Skin epidermis (tissue), 12 donors: ENCODE data around the gene SERINC5.
A peak's percentile ranks its signal among the peaks of the same experiment; 100 is the strongest.
"Not testable (repeated sequence)": the region's sequence is repeated elsewhere in the genome, so short reads cannot be mapped to it uniquely, and the experiment has no call there.

Experiments used
- H3K27ac ChIP-seq, 21 experiments: fragments of 200-600 bp; sonication (generic) in 11 of 21; one replicate each; pipeline ENCODE4 v1.5.0; 2020; ENCODE audit warnings: mild to moderate bottlenecking in 3 of 21, inconsistent platforms in 2 of 21, moderate library complexity in 2 of 21
- H3K4me3 ChIP-seq, 7 experiments: fragments of 200-600 bp; sonication (generic) in 2 of 7; one replicate each; pipeline ENCODE4 v1.5.0; 2020; ENCODE audit warnings: inconsistent platforms in 2 of 7, mild to moderate bottlenecking in 2 of 7, moderate library complexity in 1 of 7

Gene SERINC5

GRCh38 chr5:80255811-80256712 lies at the start of gene SERINC5:
Gene SERINC5 (minus strand): TSS chr5:80256048. CDS start chr5:80255922, 126 bp downstream.
- peak within 1 kb of the TSS; percentile 54 to 96 (median 79) for H3K4me3 ChIP-seq
- peak within 1 kb of the TSS; percentile 87 to 99 (median 96) for H3K27ac ChIP-seq

GRCh38 chr5:80302636-80303035 lies 46.8 kb upstream of the SERINC5 start:
- Histone ChIP-seq H3K4me3 (no peak overlapping the region), H3K27ac (no peak overlapping the region)

DNA sequence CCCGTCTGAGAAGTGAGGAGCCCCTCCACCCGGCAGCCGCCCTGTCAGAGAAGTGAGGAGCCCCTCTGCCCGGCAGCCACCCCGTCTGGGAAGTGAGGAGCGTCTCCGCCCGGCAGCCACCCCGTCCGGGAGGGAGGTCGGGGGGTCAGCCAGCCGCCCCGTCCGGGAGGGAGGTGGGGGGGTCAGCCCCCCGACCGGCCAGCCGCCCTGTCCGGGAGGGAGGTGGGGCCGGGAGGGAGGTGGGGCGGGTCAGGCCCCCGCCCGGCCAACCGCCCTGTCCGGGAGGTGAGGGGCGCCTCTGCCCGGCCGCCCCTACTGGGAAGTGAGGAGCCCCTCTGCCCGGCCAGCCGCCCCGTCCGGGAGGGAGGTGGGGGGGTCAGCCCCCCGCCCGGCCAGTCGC lies 45.5 kb upstream of the SERINC5 start:
- H3K27ac ChIP-seq, H3K4me3 ChIP-seq: not testable (repeated sequence)

GRCh38 chr5:80300796-80301195 lies 44.9 kb upstream of the SERINC5 start:
- H3K4me3 ChIP-seq, H3K27ac ChIP-seq: not testable (repeated sequence)

DNA sequence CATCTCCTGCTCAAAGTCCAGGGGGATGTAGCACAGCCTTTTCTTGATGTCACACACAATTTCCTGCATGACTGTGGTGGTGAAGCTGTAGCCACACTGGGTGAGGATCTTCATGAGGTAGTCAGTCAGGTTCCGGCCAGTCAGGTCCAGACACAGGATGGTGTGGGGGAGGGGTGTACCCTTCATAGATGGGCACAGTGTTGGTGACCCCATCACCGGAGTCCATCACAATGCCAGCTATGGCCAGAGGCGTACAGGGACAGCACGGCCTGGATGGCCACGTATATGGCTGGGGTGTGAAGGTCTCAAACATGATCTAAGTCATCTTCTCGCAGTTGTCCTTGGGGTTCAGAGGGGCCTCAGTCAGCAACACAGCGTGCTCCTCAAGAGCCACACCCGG lies 44.3 kb upstream of the SERINC5 start:
- H3K27ac ChIP-seq = no peak overlapping the region
- no peak overlapping the region for H3K4me3 ChIP-seq

DNA sequence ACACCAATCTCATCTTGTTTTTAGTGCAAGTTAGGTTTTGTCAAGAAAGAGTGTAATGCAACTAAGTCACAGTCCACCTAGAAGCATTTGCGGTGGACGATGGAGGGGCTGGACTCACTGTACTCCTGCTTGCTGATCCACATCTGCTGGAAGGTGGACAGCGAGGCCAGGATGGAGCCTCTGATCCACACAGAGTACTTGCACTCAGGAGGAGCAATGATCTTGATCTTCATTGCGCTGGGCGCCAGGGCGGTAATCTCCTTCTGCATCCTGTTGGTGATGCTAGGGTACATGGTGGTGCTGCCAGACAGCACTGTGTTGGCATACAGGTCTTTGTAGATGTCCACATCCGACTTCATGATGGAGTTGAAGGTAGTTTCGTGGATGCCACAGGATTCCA lies 43.8 kb upstream of the SERINC5 start:
- no peak overlapping the region for H3K27ac ChIP-seq

DNA sequence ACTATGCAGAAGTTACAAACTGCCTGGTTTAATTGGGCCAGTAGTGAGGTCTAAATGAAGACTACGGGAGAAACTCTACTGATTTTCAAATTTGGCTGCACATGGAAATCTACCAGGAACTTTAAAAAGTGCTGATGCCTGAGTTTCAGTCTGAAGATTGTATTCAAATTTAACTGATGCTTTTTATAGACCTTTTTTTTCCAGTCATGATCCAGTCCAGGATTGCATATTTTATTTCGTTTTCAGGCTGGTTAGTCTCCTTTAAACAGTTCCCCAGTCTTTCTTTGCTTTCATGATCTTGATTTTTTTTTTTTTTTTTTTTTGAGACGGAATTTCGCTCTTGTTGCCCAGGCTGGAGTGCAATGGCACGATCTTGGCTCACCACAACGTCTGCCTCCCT lies 40.3 kb upstream of the SERINC5 start:
- H3K4me3 ChIP-seq = no peak overlapping the region
- no peak overlapping the region for H3K27ac ChIP-seq

More for the DNA sequence above, 43.8 kb upstream of the SERINC5 start:
- H3K4me3 ChIP-seq = no peak overlapping the region

- Histone ChIP-seq H3K4me3 (no peak overlapping the region), H3K27ac (no peak overlapping the region)
Measured at GRCh38 chr5:80291761-80292160, 35.9 kb upstream of the SERINC5 start.

DNA sequence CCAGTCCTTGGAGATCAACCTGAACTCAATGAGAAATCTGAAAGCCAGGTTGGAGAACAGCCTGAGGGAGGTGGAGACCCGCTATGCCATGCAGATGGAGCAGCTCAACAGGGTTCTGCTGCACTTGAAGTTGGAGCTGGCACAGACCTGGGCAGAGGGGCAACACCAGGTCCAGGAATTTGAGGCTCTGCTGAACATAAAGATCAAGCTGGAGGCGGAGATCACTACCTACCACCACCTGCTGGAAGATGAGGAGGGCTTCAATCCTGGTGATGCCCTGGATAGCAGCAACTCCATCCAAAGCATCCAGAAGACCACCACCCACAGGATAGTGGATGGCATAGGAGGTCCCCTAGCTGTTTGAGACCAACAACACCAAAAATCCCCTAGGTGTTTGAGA lies 33.5 kb upstream of the SERINC5 start:
- H3K27ac ChIP-seq = no peak overlapping the region
- H3K4me3 ChIP-seq = no peak overlapping the region

DNA sequence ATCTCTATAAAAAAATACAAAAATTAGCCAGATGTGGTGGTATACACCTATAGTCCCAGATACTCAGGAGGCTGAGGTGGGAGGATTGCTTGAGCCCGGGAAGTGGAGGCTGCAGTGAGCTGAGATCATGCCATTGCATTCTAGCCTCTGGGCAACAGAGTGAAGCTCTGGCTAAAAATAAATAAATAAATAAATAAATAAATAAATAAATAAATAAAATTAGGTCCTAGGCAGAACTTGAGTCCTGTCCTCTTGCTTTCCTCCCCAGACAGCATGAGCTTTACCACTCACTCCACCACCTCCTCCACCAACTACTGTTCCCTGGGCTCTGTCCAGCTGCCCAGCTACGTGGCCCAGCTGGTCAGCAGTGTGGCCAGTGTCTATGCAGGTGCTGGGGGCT lies 32.3 kb upstream of the SERINC5 start:
- Histone ChIP-seq H3K27ac (no peak overlapping the region), H3K4me3 (no peak overlapping the region)

- no peak overlapping the region for H3K27ac ChIP-seq
- no peak overlapping the region for H3K4me3 ChIP-seq
Measured at GRCh38 chr5:80284720-80285119, 28.9 kb upstream of the SERINC5 start.

- H3K27ac ChIP-seq = no peak overlapping the region
- H3K4me3 ChIP-seq = no peak overlapping the region
Measured at GRCh38 chr5:80283360-80283759, 27.5 kb upstream of the SERINC5 start.

GRCh38 chr5:80282054-80282453 lies 26.2 kb upstream of the SERINC5 start:
- Histone ChIP-seq H3K4me3 (no peak overlapping the region), H3K27ac (no peak overlapping the region)

GRCh38 chr5:80277191-80277590 lies 21.3 kb upstream of the SERINC5 start:
- Histone ChIP-seq H3K27ac (no peak overlapping the region), H3K4me3 (no peak overlapping the region)

DNA sequence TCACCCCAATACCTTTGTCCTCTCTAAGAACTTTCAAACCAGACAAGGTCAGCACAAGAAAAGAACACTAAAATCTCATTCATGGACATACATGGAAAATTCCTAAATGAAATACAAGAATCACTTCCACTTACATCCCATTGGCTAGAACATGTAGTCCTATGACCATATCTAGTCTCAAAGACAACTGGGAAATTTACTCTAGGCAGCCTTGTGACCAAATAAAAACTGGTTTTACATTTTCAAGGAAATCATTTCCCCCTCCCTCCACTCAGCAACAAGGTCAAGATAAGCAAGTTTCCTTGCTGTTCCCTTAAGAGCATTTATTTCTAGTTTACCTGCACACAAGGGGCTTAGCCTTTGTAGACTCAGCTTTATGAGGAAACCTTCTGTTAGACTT lies 20.3 kb upstream of the SERINC5 start:
- H3K4me3 ChIP-seq = no peak overlapping the region
- H3K27ac ChIP-seq = no peak overlapping the region

- Histone ChIP-seq H3K27ac (no peak overlapping the region), H3K4me3 (no peak overlapping the region)
Measured at GRCh38 chr5:80275347-80275746, 19.5 kb upstream of the SERINC5 start.

DNA sequence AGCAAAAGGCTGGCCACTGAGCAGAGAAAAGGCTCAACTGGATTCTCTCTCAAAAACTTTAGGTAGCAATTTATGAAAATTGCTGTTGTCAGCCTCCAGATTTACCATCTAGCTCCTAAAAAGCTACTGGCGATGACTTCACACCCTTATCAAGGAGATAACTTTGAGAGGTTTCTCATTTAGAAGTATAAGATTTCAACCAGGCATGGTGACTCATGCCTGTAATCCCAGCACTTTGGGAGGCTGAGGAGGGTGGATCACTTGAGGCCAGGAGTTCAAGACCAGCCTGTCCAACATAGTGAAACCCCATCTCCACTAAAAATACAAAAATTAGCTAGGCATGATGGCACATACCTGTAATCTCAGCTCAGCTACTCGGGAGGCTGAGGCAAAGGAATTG lies 14.7 kb upstream of the SERINC5 start:
- not testable (repeated sequence) for H3K27ac ChIP-seq, H3K4me3 ChIP-seq

GRCh38 chr5:80269991-80270438 lies 14.2 kb upstream of the SERINC5 start:
- Histone ChIP-seq H3K27ac (no peak overlapping the region), H3K4me3 (no peak overlapping the region)

- Histone ChIP-seq H3K27ac (no peak overlapping the region), H3K4me3 (no peak overlapping the region)
Measured at GRCh38 chr5:80268916-80269315, 13.1 kb upstream of the SERINC5 start.

DNA sequence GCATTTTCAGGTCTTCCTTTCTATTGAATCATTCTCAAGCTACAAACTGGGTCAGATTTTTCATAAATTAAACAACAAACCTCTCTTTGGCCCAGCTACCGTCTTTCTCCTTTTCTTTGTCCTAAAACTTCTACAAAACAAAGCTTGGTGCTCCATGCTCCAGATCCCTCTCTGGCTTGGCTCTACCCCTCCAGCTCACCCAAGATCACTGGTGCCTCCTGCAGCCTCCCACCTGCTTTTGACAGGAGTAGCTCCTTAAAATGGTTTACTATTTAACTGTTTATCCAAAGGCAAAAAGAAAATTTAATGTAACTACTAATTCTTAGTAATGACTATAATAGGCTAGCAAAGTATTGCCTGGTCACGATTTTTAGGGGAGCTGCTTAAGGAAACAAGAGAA lies 10.7 kb upstream of the SERINC5 start:
- H3K4me3 ChIP-seq = no peak overlapping the region
- H3K27ac ChIP-seq = no peak overlapping the region

GRCh38 chr5:80260461-80260860 lies 4.6 kb upstream of the SERINC5 start:
- no peak overlapping the region for H3K4me3 ChIP-seq
- no peak overlapping the region for H3K27ac ChIP-seq
